ENCODE measurements around the gene NOD2. TPM values are rescaled to one million over a fixed set of nuclear protein-coding genes. Genes with fewer than 3 reads are reported as not detected.
A peak's percentile ranks its signal among the peaks of the same experiment; 100 is the strongest.

The NOD2 gene
- total RNA-seq, 2 donors from 2014 or later: 9.4 to 16.6 TPM

- no peak for DNase-seq
- Mint-ChIP-seq H3K36me3 (ENCODE audit: low read depth) (peaks cover 22% of the 10 kb centered on the region), H3K27ac (peak overlapping the region; percentile 90), H3K4me1 (peaks cover 64% of the 10 kb centered on the region), H3K4me3 (peak overlapping the region; percentile 85), H3K27me3 (no peaks in the 10 kb centered on the region)
- no peaks in the 10 kb centered on the region for H3K9me3 ChIP-seq (ENCODE audit: control insufficient read depth, low read length, poor library complexity, severe bottlenecking)
- ATAC-seq: no peak
Observed at GRCh38 chr16:50762241-50762640, 68.8 kb downstream of the NOD2 start.

- DNase-seq (no peak), ATAC-seq (no peak)
- H3K27ac Mint-ChIP-seq: peak overlapping the region; percentile 90
- no peaks in the 10 kb centered on the region for H3K27me3 Mint-ChIP-seq
- peaks cover 18% of the 10 kb centered on the region for H3K36me3 Mint-ChIP-seq (ENCODE audit: low read depth)
- H3K4me1 Mint-ChIP-seq: peaks cover 63% of the 10 kb centered on the region
- no peaks in the 10 kb centered on the region for H3K9me3 ChIP-seq (ENCODE audit: control insufficient read depth, low read length, poor library complexity, severe bottlenecking)
- H3K4me3 Mint-ChIP-seq: peak overlapping the region; percentile 39
Observed at GRCh38 chr16:50763211-50763610, 69.8 kb downstream of the NOD2 start.

GRCh38 chr16:50765260-50765659 lies 71.9 kb downstream of the NOD2 start:
- Mint-ChIP-seq H3K27ac (peak overlapping the region; percentile 2), H3K36me3 (ENCODE audit: low read depth) (peaks cover 17% of the 10 kb centered on the region), H3K27me3 (no peaks in the 10 kb centered on the region), H3K4me1 (peaks cover 69% of the 10 kb centered on the region), H3K4me3 (no peak overlapping the region)
- DNase-seq (no peak), ATAC-seq (no peak)
- no peaks in the 10 kb centered on the region for H3K9me3 ChIP-seq (ENCODE audit: control insufficient read depth, low read length, poor library complexity, severe bottlenecking)

- Mint-ChIP-seq H3K36me3 (ENCODE audit: low read depth) (peaks cover 17% of the 10 kb centered on the region), H3K27ac (peak overlapping the region; percentile 2), H3K27me3 (no peaks in the 10 kb centered on the region), H3K4me1 (peaks cover 65% of the 10 kb centered on the region), H3K4me3 (no peak overlapping the region)
- DNase-seq (no peak), ATAC-seq (no peak)
- no peaks in the 10 kb centered on the region for H3K9me3 ChIP-seq (ENCODE audit: control insufficient read depth, low read length, poor library complexity, severe bottlenecking)
Observed at GRCh38 chr16:50765861-50766260, 72.5 kb downstream of the NOD2 start.

- DNase-seq (no peak), ATAC-seq (peak; percentile 64)
- peaks cover 57% of the 10 kb centered on the region for H3K4me1 Mint-ChIP-seq
- peak overlapping the region; percentile 2 for H3K27ac Mint-ChIP-seq
- peaks cover 12% of the 10 kb centered on the region for H3K36me3 Mint-ChIP-seq (ENCODE audit: low read depth)
- no peaks in the 10 kb centered on the region for H3K9me3 ChIP-seq (ENCODE audit: control insufficient read depth, low read length, poor library complexity, severe bottlenecking)
- peak overlapping the region; percentile 45 for H3K4me3 Mint-ChIP-seq
- no peaks in the 10 kb centered on the region for H3K27me3 Mint-ChIP-seq
Observed at GRCh38 chr16:50767197-50767596, 73.8 kb downstream of the NOD2 start.

- peaks cover 41% of the 10 kb centered on the region for H3K4me1 Mint-ChIP-seq
- no peaks in the 10 kb centered on the region for H3K9me3 ChIP-seq (ENCODE audit: control insufficient read depth, low read length, poor library complexity, severe bottlenecking)
- peak overlapping the region; percentile 75 for H3K27ac Mint-ChIP-seq
- no peaks in the 10 kb centered on the region for H3K27me3 Mint-ChIP-seq
- ATAC-seq (no peak), DNase-seq (no peak)
- H3K4me3 Mint-ChIP-seq: no peak overlapping the region
- H3K36me3 Mint-ChIP-seq (ENCODE audit: low read depth): peaks cover 9% of the 10 kb centered on the region
Observed at GRCh38 chr16:50771366-50771765, 78.0 kb downstream of the NOD2 start.

- no peaks in the 10 kb centered on the region for H3K27me3 Mint-ChIP-seq
Observed at GRCh38 chr16:50774405-50774804, 81.0 kb downstream of the NOD2 start.

GRCh38 chr16:50774960-50775359 lies 81.6 kb downstream of the NOD2 start:
- H3K9me3 ChIP-seq (ENCODE audit: control insufficient read depth, low read length, poor library complexity, severe bottlenecking): no peaks in the 10 kb centered on the region
- no peak for DNase-seq
- no peak for ATAC-seq
- Mint-ChIP-seq H3K4me3 (no peak overlapping the region), H3K36me3 (ENCODE audit: low read depth) (peaks cover 11% of the 10 kb centered on the region), H3K27me3 (no peaks in the 10 kb centered on the region), H3K27ac (peak overlapping the region; percentile 87), H3K4me1 (peaks cover 37% of the 10 kb centered on the region)

More at GRCh38 chr16:50774405-50774804, 81.0 kb downstream of the NOD2 start:
- Mint-ChIP-seq H3K4me1 (peaks cover 37% of the 10 kb centered on the region), H3K4me3 (peak overlapping the region; percentile 25), H3K36me3 (ENCODE audit: low read depth) (peaks cover 11% of the 10 kb centered on the region), H3K27ac (peak overlapping the region; percentile 87)
- no peaks in the 10 kb centered on the region for H3K9me3 ChIP-seq (ENCODE audit: control insufficient read depth, low read length, poor library complexity, severe bottlenecking)
- DNase-seq: no peak
- no peak for ATAC-seq

- ATAC-seq (no peak), DNase-seq (no peak)
- Mint-ChIP-seq H3K4me1 (peaks cover 43% of the 10 kb centered on the region), H3K27ac (peak overlapping the region; percentile 87), H3K36me3 (ENCODE audit: low read depth) (peaks cover 14% of the 10 kb centered on the region), H3K4me3 (no peak overlapping the region), H3K27me3 (no peaks in the 10 kb centered on the region)
- no peaks in the 10 kb centered on the region for H3K9me3 ChIP-seq (ENCODE audit: control insufficient read depth, low read length, poor library complexity, severe bottlenecking)
Observed at GRCh38 chr16:50776037-50776436, 82.6 kb downstream of the NOD2 start.

GRCh38 chr16:50778284-50779163 lies 85.1 kb downstream of the NOD2 start:
- ATAC-seq: no peak

GRCh38 chr16:50781043-50781442 lies 87.6 kb downstream of the NOD2 start:
- ATAC-seq (peak; percentile 84), DNase-seq (peak in 1 of 3 donors; percentile 18)
- Mint-ChIP-seq H3K36me3 (ENCODE audit: low read depth) (peaks cover 16% of the 10 kb centered on the region), H3K27me3 (no peaks in the 10 kb centered on the region), H3K4me3 (peak overlapping the region; percentile 75), H3K27ac (peak overlapping the region; percentile 87), H3K4me1 (peaks cover 49% of the 10 kb centered on the region)
- H3K9me3 ChIP-seq (ENCODE audit: control insufficient read depth, low read length, poor library complexity, severe bottlenecking): no peaks in the 10 kb centered on the region

More at GRCh38 chr16:50778284-50779163, 85.1 kb downstream of the NOD2 start:
- peaks cover 16% of the 10 kb centered on the region for H3K36me3 Mint-ChIP-seq (ENCODE audit: low read depth)
- no peaks in the 10 kb centered on the region for H3K27me3 Mint-ChIP-seq
- H3K27ac Mint-ChIP-seq: peak overlapping the region; percentile 87
- DNase-seq: no peak
- H3K4me3 Mint-ChIP-seq: peak overlapping the region; percentile 39
- H3K9me3 ChIP-seq (ENCODE audit: control insufficient read depth, low read length, poor library complexity, severe bottlenecking): no peaks in the 10 kb centered on the region
- H3K4me1 Mint-ChIP-seq: peaks cover 53% of the 10 kb centered on the region

- H3K27ac Mint-ChIP-seq: peak overlapping the region; percentile 87
- H3K4me1 Mint-ChIP-seq: peaks cover 49% of the 10 kb centered on the region
- H3K4me3 Mint-ChIP-seq: peak overlapping the region; percentile 75
- H3K36me3 Mint-ChIP-seq (ENCODE audit: low read depth): peaks cover 16% of the 10 kb centered on the region
- no peaks in the 10 kb centered on the region for H3K9me3 ChIP-seq (ENCODE audit: control insufficient read depth, low read length, poor library complexity, severe bottlenecking)
- DNase-seq (no peak), ATAC-seq (peak; percentile 71)
- no peaks in the 10 kb centered on the region for H3K27me3 Mint-ChIP-seq
Observed at GRCh38 chr16:50781518-50781917, 88.1 kb downstream of the NOD2 start.
